ENCODE results near the gene FCGR3B.
"Not testable (repeated sequence)": the region's sequence is repeated elsewhere in the genome, so short reads cannot be mapped to it uniquely, and the experiment has no call there.

GRCh38 chr1:161661660-161662311 is 30.8 kb upstream of the FCGR3B start:
- TF ChIP-seq EZH2 (IDR thresholded peaks at IDR 0.05; ENCODE audit: borderline replicate concordance, low read length); CTCF (IDR thresholded peaks at IDR 0.05; ENCODE audit: low read length): not testable (repeated sequence)
